ENCODE results near the gene HNF4A.

The HNF4A gene

GRCh38 chr20:44348168-44348659, 7.3 kb upstream of the HNF4A start:
- TF ChIP-seq CTCF (conservative IDR thresholded peaks at IDR 0.05; ENCODE audit: low read length), result no peak
- DNase-seq (ENCODE audit: low read depth), result no peak

GRCh38 chr20:44349349-44349748, 6.2 kb upstream of the HNF4A start:
- no peak for TF ChIP-seq CTCF (conservative IDR thresholded peaks at IDR 0.05; ENCODE audit: low read length)
- DNase-seq (ENCODE audit: low read depth), result no peak
- no peak overlapping the region for H3K4me3 ChIP-seq (ENCODE audit: low read length)

More at GRCh38 chr20:44348168-44348659, 7.3 kb upstream of the HNF4A start:
- H3K4me3 ChIP-seq (ENCODE audit: low read length), result no peak overlapping the region

GRCh38 chr20:44350567-44350966, 4.9 kb upstream of the HNF4A start:
- H3K4me3 ChIP-seq (ENCODE audit: low read length), result no peak overlapping the region
- DNase-seq (ENCODE audit: low read depth), result no peak
- TF ChIP-seq CTCF (conservative IDR thresholded peaks at IDR 0.05; ENCODE audit: low read length), result no peak

DNA sequence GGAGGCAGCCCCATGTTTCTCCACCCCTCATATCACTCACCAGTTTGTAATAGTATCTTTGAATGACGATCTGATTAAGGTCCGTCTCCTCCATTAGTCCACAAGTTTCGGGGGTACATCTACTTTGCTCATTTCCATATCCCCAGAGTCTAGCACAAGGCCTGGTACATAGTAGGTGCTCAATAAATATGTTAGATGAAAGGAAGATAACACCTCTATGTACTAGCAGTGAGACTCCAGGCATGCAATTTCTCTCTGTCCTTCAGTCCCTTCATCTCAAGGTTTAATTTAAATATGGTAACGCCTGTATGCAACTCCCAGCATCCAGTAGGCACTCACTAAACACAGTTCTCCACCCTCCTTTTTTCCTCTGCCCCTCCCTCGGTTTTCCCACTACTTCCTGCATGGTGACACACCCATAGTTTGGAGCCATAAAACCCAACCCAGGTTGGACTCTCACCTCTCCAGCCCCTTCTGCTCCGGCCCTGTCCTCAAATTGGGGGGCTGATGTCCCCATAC, 461 bp upstream of the HNF4A start:
- no peak for TF ChIP-seq CTCF (conservative IDR thresholded peaks at IDR 0.05; ENCODE audit: low read length)
- no peak overlapping the region for H3K4me3 ChIP-seq (ENCODE audit: low read length)
- no peak for DNase-seq (ENCODE audit: low read depth)

DNA sequence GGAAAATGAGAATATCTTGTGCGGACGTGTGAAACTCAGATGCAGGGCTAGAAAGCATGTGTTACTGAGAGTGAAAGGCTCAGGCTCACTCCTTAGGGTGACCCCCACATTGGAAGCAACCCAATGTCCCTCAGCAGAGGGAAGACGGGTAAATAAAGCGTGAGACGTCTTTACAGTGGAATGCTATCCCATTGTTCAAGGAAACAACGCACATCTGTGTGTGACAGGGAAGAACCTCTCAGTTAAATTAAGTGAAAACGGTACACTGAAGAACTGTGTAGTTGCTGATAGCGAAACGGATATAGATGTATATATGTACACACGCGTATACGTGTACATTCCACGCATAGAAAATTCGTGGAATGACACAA, 839 bp downstream of the HNF4A start:
- no peak overlapping the region for H3K4me3 ChIP-seq (ENCODE audit: low read length)
- TF ChIP-seq CTCF (conservative IDR thresholded peaks at IDR 0.05; ENCODE audit: low read length), result no peak
- no peak for DNase-seq (ENCODE audit: low read depth)

DNA sequence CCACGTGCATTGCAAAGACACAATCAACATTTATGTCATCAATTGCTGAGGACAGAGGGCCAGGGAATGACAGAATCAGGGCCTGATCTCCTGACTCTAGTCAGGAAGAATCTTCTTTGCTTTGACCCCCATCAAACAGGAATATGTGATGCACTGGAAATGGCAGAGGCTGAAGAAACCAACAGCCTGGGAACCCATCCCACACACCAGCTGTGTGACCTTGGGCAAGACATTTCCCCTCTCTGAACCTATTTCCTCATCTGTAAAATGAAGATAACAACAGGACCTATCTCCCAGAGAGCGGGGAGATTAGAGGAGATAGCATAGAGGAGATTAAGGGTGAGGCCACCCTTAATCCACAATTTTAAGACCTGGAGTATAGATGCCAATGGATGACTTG, 1.5 kb downstream of the HNF4A start:
- TF ChIP-seq CTCF (conservative IDR thresholded peaks at IDR 0.05; ENCODE audit: low read length), result no peak
- no peak overlapping the region for H3K4me3 ChIP-seq (ENCODE audit: low read length)

DNA sequence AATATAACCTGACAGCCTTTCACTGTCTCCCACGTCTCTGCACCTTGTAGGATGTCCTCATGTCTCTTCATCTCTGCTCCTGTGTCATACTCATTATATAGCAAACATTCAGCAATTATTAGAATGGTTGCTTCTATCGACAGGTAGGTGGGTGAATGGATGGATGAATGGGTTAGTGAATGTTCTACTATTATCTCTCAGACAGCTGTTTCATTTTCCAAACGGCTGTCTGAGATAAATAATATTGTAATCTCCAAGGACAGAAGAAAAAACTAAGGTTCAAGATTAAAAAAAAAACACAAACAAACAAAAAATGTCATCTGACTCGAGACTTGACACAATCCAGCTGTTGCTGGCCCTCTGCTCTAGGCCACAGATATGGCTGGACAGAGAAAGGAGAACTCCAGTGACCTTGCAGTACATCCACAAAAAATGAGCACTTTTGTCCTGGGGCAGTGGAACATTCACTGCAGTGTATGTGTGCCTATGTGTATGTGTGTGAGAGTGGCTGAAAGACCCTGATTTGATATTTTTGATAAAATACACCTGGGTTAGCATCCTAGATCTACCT, 2.1 kb downstream of the HNF4A start:
- H3K4me3 ChIP-seq (ENCODE audit: low read length), result no peak overlapping the region
- no peak for DNase-seq (ENCODE audit: low read depth)
- TF ChIP-seq CTCF (conservative IDR thresholded peaks at IDR 0.05; ENCODE audit: low read length), result no peak

More for the DNA sequence above, 1.5 kb downstream of the HNF4A start:
- DNase-seq (ENCODE audit: low read depth), result no peak
